CD8-positive, alpha-beta memory T cell (primary cell): ENCODE data around the gene MUC22. TPM values are rescaled to one million over a fixed set of nuclear protein-coding genes. Genes with fewer than 3 reads are reported as not detected.
"Not testable (repeated sequence)": the region's sequence is repeated elsewhere in the genome, so short reads cannot be mapped to it uniquely, and the experiment has no call there.

Experiments
- CTCF ChIA-PET: fragments of 350-600 bp; sonication (Branson Sonifier 250); formaldehyde crosslinking; loops from one replicate; lab custom pipeline; 2021; ENCODE audit warnings: antibody characterized with exemption; lab: Charles Lee
- POLR2A ChIA-PET: fragments of 350-600 bp; sonication (Branson Sonifier 250); formaldehyde crosslinking; loops from one replicate; lab custom pipeline; 2021; ENCODE audit warnings: antibody characterized with exemption; lab: Charles Lee
- DNase-seq, 5 donors: peaks; one replicate each; pipeline versions ENCODE4 v3.0.0 to v3.0.0-alpha.2; 2020 to 2022; ENCODE audit warnings: mixed read lengths in 1 of 5
- H3K27ac ChIP-seq: one replicate; pipeline ENCODE4 v1.7.0; 2013; ENCODE audit warnings: low read depth, mild to moderate bottlenecking, low read length, moderate library complexity
- H3K27me3 ChIP-seq: 2 replicates; pipeline ENCODE4 v1.7.0; 2013; ENCODE audit warnings: low read length, mild to moderate bottlenecking; ENCODE audit not compliant: insufficient read depth, poor library complexity, severe bottlenecking
- H3K36me3 ChIP-seq: 2 replicates; pipeline ENCODE4 v1.7.0; 2013; ENCODE audit warnings: mild to moderate bottlenecking, low read length, moderate library complexity; ENCODE audit not compliant: insufficient read depth
- H3K4me1 ChIP-seq: 2 replicates; pipeline ENCODE4 v1.7.0; 2013; ENCODE audit warnings: mild to moderate bottlenecking, low read length, moderate library complexity; ENCODE audit not compliant: insufficient read depth
- H3K4me3 ChIP-seq: 2 replicates; pipeline ENCODE4 v1.7.0; 2013; ENCODE audit warnings: mild to moderate bottlenecking, low read length
- H3K9me3 ChIP-seq: 2 replicates; pipeline ENCODE4 v1.7.0; 2013; ENCODE audit warnings: mild to moderate bottlenecking, low read length
- H3K27ac Mint-ChIP-seq, 8 donors: one replicate each; pipeline ENCODE4 v1.8.0; 2020 to 2021; ENCODE audit warnings: mixed read lengths in 8 of 8, mild to moderate bottlenecking in 6 of 8, inconsistent platforms in 3 of 8, moderate library complexity in 3 of 8
- H3K27me3 Mint-ChIP-seq, 2 donors: one replicate each; pipeline ENCODE4 v1.8.0; 2020 to 2021; ENCODE audit warnings: mixed read lengths in 2 of 2, mild to moderate bottlenecking in 1 of 2, moderate library complexity in 1 of 2
- H3K36me3 Mint-ChIP-seq, 3 donors: one replicate each; pipeline ENCODE4 v1.8.0; 2020 to 2021; ENCODE audit warnings: mixed read lengths in 3 of 3, inconsistent platforms in 1 of 3, mild to moderate bottlenecking in 1 of 3
- H3K4me1 Mint-ChIP-seq, 3 donors: one replicate each; pipeline ENCODE4 v1.8.0; 2020 to 2021; ENCODE audit warnings: mixed read lengths in 3 of 3, inconsistent platforms in 1 of 3, mild to moderate bottlenecking in 1 of 3
- H3K4me3 Mint-ChIP-seq, 7 donors: one replicate each; pipeline ENCODE4 v1.8.0; 2020 to 2021; ENCODE audit warnings: mixed read lengths in 7 of 7, mild to moderate bottlenecking in 6 of 7, moderate library complexity in 4 of 7, inconsistent platforms in 2 of 7
- H3K9me3 Mint-ChIP-seq, 5 donors: one replicate each; pipeline ENCODE4 v1.8.0; 2020 to 2022; ENCODE audit warnings: mixed read lengths in 5 of 5, mild to moderate bottlenecking in 3 of 5, moderate library complexity in 2 of 5, inconsistent platforms in 1 of 5
- polyA plus RNA-seq: library from polyadenylated mRNA; unstranded; fragments of 300-500 nt; fragmentation: Illumina TruSeq; gene quantifications from one replicate; pipeline ENCODE4 v1.2.3, GENCODE V29; 2021
- total RNA-seq, 2 experiments: library from RNA; stranded (reverse); gene quantifications; one replicate each; pipeline ENCODE4 v1.2.3, GENCODE V29; 2021

The MUC22 gene
- total and polyA plus RNA-seq, 3 experiments from 2014 or later: not detected

DNA sequence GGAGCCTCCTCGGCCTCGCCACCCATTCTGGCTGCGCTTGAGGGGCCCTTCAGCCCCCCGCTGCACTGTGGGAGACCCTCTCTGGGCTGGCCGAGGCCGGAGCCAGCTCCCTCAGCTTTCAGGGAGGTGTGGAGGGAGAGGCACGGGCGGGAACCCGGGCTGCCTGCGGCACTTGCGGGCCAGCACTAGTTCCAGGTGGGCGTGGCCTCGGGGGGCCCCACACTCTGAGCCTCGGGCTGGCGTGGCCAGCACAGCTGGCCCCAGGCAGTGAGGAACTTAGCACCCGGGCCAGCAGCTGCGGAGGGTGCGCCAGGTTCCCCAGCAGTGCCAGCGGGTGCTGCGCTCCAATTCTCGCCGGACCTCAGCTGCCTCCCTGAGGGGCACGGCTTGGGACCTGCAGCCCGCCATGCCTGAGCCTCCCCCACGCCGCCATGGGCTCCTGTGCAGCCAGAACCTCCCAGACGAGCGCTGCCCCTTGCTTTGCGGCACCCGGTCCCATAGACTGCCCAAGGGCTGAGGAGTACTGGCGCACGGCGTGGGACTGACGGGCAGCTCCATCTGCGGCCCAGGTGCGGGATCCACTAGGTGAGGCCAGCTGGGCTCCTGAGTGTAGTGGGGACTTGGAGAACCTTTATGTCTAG, 6.5 kb downstream of the MUC22 start:
- no peak overlapping the region for H3K27ac Mint-ChIP-seq
- no peak overlapping the region for H3K4me3 Mint-ChIP-seq
- H3K4me1 Mint-ChIP-seq: no peaks in the 10 kb centered on the region
- peaks cover 0 to 4% (median 0%) of the 10 kb centered on the region in 3 donors for H3K36me3 Mint-ChIP-seq
- no peaks in the 10 kb centered on the region for H3K4me1 ChIP-seq
- H3K27me3 Mint-ChIP-seq: peaks cover 25 to 52% of the 10 kb centered on the region in 2 donors
- H3K27me3 ChIP-seq: no peaks in the 10 kb centered on the region
- peaks cover 0 to 4% (median 0%) of the 10 kb centered on the region in 5 donors for H3K9me3 Mint-ChIP-seq
- H3K36me3 ChIP-seq: no peaks in the 10 kb centered on the region
- DNase-seq: no peak
- H3K9me3 ChIP-seq: no peaks in the 10 kb centered on the region
- POLR2A ChIA-PET: no interaction called here
- H3K4me3 ChIP-seq: no peak overlapping the region
- CTCF ChIA-PET: no interaction called here
- no peak overlapping the region for H3K27ac ChIP-seq

DNA sequence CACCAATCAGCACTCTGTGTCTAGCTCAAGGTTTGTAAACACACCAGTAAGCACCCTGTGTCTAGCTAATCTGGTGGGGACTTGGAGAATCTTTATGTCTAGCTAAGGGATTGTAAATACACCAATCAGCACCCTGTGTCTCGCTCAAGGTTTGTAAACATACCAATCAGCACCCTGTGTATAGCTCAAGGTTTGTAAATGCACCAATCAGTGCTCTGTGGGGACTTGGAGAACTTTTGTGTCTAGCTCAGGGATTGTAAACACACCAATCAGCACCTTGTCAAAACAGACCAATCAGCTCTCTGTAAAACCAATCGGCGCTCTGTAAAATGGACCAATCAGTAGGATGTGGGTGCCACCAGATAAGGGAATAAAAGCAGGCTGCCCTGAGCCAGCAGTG, 7.2 kb downstream of the MUC22 start:
- H3K9me3 Mint-ChIP-seq, POLR2A ChIA-PET, H3K36me3 Mint-ChIP-seq, H3K27ac ChIP-seq, H3K27me3 ChIP-seq, H3K4me1 ChIP-seq, H3K9me3 ChIP-seq, DNase-seq, H3K4me3 Mint-ChIP-seq, H3K27ac Mint-ChIP-seq, H3K36me3 ChIP-seq, H3K4me1 Mint-ChIP-seq, CTCF ChIA-PET, H3K4me3 ChIP-seq: not testable (repeated sequence)
- H3K27me3 Mint-ChIP-seq: peaks cover 20 to 49% of the 10 kb centered on the region in 2 donors

DNA sequence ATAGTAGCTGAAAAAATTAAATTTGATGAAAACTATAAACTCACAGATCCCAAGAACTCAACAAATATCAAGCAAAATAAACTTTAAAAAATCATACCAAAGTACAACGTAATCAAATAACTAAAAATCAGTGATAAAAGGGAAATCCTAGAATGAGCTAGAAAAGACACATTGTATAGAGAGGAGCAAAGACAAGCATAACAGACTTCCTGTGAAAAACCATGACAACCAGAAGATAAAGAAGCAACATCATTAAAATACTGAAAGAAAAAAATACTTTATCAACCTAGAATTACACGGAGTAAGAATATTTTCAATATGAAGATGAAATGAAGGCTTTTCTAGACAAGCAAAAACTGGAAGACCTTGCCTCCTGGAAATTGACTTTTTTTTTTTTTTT, 9.8 kb downstream of the MUC22 start:
- H3K27me3 ChIP-seq: no peaks in the 10 kb centered on the region
- no peak overlapping the region for H3K4me3 ChIP-seq
- H3K4me3 Mint-ChIP-seq: no peak overlapping the region
- no peaks in the 10 kb centered on the region for H3K4me1 ChIP-seq
- peaks cover 0 to 4% (median 0%) of the 10 kb centered on the region in 3 donors for H3K36me3 Mint-ChIP-seq
- H3K9me3 Mint-ChIP-seq: no peaks in the 10 kb centered on the region
- H3K27ac Mint-ChIP-seq: no peak overlapping the region
- H3K36me3 ChIP-seq: no peaks in the 10 kb centered on the region
- no peak for DNase-seq
- H3K27ac ChIP-seq: no peak overlapping the region
- no peaks in the 10 kb centered on the region for H3K9me3 ChIP-seq
- ChIA-PET CTCF (no interaction called here), POLR2A (no interaction called here)
- H3K27me3 Mint-ChIP-seq: peaks cover 17 to 43% of the 10 kb centered on the region in 2 donors
- H3K4me1 Mint-ChIP-seq: no peaks in the 10 kb centered on the region

DNA sequence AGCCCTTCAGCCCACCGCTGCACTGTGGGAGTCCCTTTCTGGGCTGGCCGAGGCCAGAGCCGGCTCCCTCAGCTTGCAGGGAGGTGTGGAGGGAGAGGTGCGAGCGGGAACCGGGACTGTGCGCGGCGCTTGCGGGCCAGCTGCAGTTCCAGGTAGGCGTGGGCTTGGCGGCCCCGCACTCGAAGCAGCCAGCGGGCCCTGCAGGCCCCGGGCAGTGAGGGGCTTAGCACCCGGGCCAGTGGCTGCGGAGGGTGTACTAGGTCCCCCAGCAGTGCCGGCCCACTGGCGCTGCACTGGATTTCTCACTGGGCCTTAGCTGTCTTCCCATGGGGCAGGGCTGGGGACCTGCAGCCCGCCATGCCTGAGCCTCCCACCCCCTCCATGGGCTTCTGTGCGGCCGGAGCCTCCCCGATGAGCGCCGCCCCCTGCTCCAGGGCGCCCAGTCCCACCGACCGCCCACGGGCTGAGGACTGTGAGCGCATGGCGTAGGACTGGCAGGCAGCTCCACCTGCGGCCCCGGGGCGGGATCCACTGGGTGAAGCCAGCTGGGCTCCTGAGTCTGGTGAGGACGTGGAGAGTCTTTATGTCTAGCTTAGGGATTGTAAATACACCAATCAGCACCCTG, 10.5 kb downstream of the MUC22 start:
- H3K4me1 Mint-ChIP-seq, H3K27me3 ChIP-seq, CTCF ChIA-PET, H3K27ac Mint-ChIP-seq, H3K4me3 ChIP-seq, H3K4me3 Mint-ChIP-seq, H3K9me3 ChIP-seq, DNase-seq, H3K4me1 ChIP-seq, POLR2A ChIA-PET, H3K36me3 ChIP-seq, H3K27ac ChIP-seq, H3K9me3 Mint-ChIP-seq, H3K36me3 Mint-ChIP-seq: not testable (repeated sequence)
- peaks cover 12 to 45% of the 10 kb centered on the region in 2 donors for H3K27me3 Mint-ChIP-seq

DNA sequence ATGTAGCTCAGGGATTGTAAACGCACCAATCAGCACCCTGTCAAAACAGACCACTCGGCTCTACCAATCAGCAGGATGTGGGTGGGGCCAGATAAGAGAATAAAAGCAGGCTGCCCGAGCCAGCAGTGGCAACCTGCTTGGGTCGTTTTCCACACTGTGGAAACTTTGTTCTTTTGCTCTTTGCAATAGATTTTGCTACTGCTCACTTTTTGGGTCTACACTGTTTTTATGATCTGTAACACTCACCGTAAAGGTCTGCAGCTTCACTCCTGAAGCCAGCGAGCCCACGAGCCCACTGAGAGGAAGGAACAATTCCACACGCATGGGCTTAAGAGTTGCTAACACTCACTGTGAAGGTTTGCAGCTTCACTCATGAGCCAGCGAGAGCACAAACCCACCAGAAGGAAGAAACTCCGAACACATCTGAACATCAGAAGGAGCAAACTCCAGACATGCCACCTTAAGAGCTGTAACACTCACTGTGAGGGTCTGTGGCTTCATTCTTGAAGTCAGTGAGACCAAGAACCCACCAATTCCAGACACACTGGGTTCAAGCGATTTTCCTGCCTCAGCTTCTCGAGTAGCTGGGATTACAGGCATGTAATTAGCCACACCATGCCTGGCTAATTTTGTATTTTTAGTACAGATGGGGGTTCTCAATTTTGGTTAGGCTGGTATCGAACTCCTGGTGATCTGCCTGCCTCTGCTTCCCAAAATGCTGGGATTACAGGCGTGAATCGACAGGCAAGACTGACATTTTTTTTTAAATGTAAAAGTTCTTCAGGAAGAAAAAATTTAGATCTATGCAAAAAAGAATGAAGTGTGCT, 11.6 kb downstream of the MUC22 start:
- H3K36me3 Mint-ChIP-seq, POLR2A ChIA-PET, H3K9me3 Mint-ChIP-seq, H3K4me3 ChIP-seq, H3K27ac Mint-ChIP-seq, DNase-seq, H3K36me3 ChIP-seq, H3K4me1 Mint-ChIP-seq, H3K4me3 Mint-ChIP-seq, CTCF ChIA-PET, H3K4me1 ChIP-seq, H3K9me3 ChIP-seq, H3K27me3 ChIP-seq, H3K27ac ChIP-seq: not testable (repeated sequence)
- peaks cover 14 to 47% of the 10 kb centered on the region in 2 donors for H3K27me3 Mint-ChIP-seq

DNA sequence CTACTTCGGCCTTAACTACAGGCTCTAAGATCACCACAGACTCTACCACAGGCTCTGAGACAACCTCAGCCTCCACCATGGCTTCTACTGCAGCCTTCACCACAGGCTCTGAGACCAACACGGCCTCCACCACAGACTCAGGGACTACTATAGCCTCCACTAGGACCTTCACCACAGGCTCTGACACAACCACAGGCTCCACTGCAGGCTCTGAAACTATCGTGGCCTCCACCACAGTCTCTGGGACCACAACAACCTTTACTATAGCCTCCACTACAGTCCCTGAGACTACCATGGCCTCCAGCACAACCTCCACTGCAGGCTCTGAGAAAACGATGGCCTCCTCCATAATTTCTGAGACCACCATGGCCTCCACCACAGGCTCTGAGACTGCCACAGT, 15.3 kb downstream of the MUC22 start:
- Histone ChIP-seq H3K27ac (no peak overlapping the region), H3K4me1 (no peaks in the 10 kb centered on the region), H3K36me3 (no peaks in the 10 kb centered on the region), H3K27me3 (no peaks in the 10 kb centered on the region), H3K9me3 (no peaks in the 10 kb centered on the region), H3K4me3 (no peak overlapping the region)
- H3K9me3 Mint-ChIP-seq: no peaks in the 10 kb centered on the region
- no peaks in the 10 kb centered on the region for H3K4me1 Mint-ChIP-seq
- H3K4me3 Mint-ChIP-seq: no peak overlapping the region
- peaks cover 28 to 50% of the 10 kb centered on the region in 2 donors for H3K27me3 Mint-ChIP-seq
- no peak for DNase-seq
- no peaks in the 10 kb centered on the region for H3K36me3 Mint-ChIP-seq
- CTCF ChIA-PET: no interaction called here
- POLR2A ChIA-PET: no interaction called here
- no peak overlapping the region for H3K27ac Mint-ChIP-seq

DNA sequence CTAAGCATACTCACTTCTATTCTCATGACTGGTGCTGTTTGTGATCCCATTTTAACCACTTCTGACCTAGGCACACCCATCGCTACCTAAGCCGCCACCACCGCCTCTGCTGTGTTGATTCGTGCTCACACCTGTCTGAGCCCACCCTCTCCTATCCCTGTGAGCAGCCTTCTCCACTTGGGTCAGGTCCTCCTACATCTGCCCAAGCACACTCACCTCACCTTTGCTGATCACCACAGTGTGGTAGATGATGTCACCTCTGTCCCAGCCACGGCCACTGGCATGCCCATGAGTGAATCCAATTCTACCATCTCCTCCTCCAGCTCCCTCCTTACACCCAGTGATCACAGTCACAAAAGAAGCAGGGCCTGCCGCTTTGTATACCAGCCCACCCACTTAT, 20.8 kb downstream of the MUC22 start:
- no peaks in the 10 kb centered on the region for H3K9me3 ChIP-seq
- CTCF ChIA-PET: no interaction called here
- no peaks in the 10 kb centered on the region for H3K36me3 Mint-ChIP-seq
- H3K36me3 ChIP-seq: no peaks in the 10 kb centered on the region
- no peak overlapping the region for H3K27ac Mint-ChIP-seq
- no peaks in the 10 kb centered on the region for H3K9me3 Mint-ChIP-seq
- H3K4me1 Mint-ChIP-seq: no peaks in the 10 kb centered on the region
- no peaks in the 10 kb centered on the region for H3K4me1 ChIP-seq
- no peak overlapping the region for H3K4me3 Mint-ChIP-seq
- no peak overlapping the region for H3K27ac ChIP-seq
- no peaks in the 10 kb centered on the region for H3K27me3 ChIP-seq
- peaks cover 31 to 65% of the 10 kb centered on the region in 2 donors for H3K27me3 Mint-ChIP-seq
- DNase-seq: no peak
- no peak overlapping the region for H3K4me3 ChIP-seq
- POLR2A ChIA-PET: no interaction called here

DNA sequence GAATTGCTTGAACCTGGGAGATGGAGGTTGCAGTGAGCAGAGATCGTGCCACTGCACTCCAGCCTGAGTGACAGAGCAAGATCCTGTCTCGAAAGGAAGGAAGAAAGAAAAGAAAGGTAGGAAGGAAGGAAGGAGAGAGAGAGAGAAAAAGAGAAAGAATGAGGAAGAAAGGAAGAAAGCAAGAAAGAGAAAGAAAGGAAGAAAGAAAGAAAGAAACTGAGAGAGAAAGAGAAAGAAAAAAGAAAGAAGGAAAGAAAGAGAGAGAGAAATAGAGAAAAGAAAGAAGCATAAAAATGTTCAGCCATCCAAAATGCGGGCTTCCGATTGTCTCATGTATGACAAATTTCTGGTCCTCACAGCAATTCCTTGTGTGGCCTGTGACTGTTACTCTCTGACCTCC, 22.8 kb downstream of the MUC22 start:
- POLR2A ChIA-PET: interaction anchor here (0.8 kb wide), 1 partner anchor 240 kb away, joined by 4 read pairs; no protein-coding TSS in a partner anchor

More for the DNA sequence above, 22.8 kb downstream of the MUC22 start:
- Mint-ChIP-seq H3K9me3 (peaks cover 0 to 1% (median 0%) of the 10 kb centered on the region in 5 donors), H3K4me3 (no peak overlapping the region), H3K27ac (peak overlapping the region in 1 of 8 donors; percentile 50), H3K27me3 (peaks cover 28 to 49% of the 10 kb centered on the region in 2 donors), H3K36me3 (no peaks in the 10 kb centered on the region), H3K4me1 (no peaks in the 10 kb centered on the region)
- no peaks in the 10 kb centered on the region for H3K27me3 ChIP-seq
- H3K36me3 ChIP-seq: no peaks in the 10 kb centered on the region
- DNase-seq: no peak
- no peaks in the 10 kb centered on the region for H3K4me1 ChIP-seq
- H3K9me3 ChIP-seq: no peaks in the 10 kb centered on the region
- CTCF ChIA-PET: no interaction called here
- H3K4me3 ChIP-seq: no peak overlapping the region
- no peak overlapping the region for H3K27ac ChIP-seq
